ENCODE results near the gene CFAP126.
"Not testable (repeated sequence)": the region's sequence is repeated elsewhere in the genome, so short reads cannot be mapped to it uniquely, and the experiment has no call there.

CFAP126 gene

DNA sequence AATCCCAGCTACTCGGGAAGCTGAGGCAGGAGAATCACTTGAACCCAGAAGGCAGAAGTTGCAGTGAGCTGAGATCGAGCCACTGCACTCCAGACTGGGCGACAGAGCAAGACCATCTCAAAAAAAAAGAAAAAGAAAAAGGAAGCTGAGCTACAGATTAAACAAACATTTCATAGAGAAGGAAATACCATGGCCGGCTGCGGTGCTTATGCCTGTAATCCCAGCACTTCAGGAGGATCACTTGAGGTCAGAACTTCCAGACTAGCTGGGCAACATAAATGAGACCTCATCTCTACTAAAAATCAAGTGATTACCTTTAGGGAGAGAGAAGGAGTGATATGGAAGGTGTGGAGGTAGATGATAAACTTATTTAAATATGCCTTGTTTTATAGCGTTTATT is 14.0 kb upstream of the CFAP126 start:
- DNase-seq (ENCODE audit: low read depth in 2 of 2) = no peak

GRCh38 chr1:161379071-161379470 is 11.4 kb upstream of the CFAP126 start:
- no peak for DNase-seq (ENCODE audit: low read depth in 2 of 2)

- no peak for DNase-seq (ENCODE audit: low read depth in 2 of 2)
Measured at GRCh38 chr1:161378014-161378413, 10.3 kb upstream of the CFAP126 start.

GRCh38 chr1:161374373-161374772 is 6.7 kb upstream of the CFAP126 start:
- DNase-seq (ENCODE audit: low read depth in 2 of 2) = no peak

DNA sequence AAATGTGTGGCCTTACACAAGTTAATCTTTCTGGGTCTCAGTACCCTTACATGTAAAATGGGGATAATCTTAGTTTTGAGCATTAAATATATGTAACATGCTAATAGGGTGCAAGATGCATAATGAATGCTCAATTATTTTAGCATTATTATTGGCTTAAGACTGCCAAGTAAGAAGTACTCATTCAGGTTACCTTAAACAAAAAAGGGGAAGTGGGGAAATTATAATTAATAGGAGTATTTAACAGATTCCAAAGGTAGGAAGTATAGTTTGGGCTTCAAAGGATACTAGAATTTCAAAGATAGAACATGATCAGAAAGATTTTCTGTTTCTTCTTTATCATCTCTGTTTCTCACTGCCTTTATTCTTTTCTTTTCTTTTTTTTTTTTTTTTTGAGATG is 5.8 kb upstream of the CFAP126 start:
- DNase-seq (ENCODE audit: low read depth in 2 of 2) = no peak

GRCh38 chr1:161365207-161365606 is 2.5 kb downstream of the CFAP126 start:
- DNase-seq (ENCODE audit: low read depth in 2 of 2) = no peak

DNA sequence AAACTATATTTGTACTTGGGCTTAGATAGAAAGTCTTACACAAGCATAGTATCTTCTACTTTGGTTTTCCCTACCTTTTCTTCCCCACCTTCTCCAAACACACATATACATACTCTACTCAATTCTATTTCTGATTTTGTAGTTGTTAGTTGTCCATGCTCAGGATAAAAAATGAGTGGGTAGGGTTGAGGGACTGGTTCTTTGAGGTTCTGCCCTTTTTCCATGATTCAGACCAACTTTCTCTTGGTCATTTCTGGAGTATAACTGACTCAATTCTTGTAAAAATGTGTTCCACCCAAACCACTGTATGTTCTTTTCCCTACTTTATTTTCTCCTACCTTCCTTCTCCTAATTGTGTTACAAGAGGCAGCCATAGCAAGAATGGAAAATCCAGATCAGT is 3.3 kb downstream of the CFAP126 start:
- no peak for DNase-seq (ENCODE audit: low read depth in 2 of 2)

DNA sequence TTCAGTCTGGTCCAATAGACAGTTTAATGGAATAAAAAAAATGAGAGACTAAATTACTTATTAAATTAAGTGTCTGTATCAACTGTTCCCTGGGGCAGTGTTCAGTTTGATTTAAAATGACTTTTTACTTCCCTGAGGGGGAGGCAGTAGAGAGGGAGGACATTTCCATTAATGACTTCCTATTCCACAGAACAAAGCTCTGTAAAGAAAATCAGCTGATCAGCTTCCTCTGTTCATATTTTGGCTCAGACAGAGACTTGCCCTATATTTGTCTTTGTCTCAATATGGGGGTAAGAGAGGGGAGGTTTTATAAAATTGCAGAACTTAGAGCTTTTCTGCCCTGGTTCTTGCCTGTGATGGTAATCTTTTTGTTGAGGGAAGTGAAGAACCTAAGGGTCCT is 8.4 kb downstream of the CFAP126 start:
- no peak for DNase-seq (ENCODE audit: low read depth in 2 of 2)

GRCh38 chr1:161357073-161357472 is 10.6 kb downstream of the CFAP126 start:
- DNase-seq (ENCODE audit: low read depth in 2 of 2) = no peak

DNA sequence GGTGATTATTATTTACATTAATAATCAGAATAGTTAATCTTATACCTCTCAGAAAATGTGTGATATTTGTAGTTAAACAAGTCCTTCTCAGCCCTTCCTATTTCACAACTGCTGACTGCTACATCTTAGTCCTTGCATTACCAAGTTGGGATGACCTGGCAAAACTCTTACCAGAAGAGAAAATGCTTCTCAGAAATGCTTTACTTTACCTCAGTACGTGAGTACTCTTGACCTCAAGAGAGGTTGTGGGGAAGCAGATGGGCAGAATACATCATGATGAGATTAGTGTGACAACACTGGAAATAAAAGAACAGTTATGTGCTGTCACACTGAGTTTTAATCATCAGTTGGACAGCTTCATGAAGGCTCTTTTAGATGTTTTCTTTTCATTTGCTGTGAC is 16.2 kb downstream of the CFAP126 start:
- no peak for DNase-seq (ENCODE audit: low read depth in 2 of 2)

DNA sequence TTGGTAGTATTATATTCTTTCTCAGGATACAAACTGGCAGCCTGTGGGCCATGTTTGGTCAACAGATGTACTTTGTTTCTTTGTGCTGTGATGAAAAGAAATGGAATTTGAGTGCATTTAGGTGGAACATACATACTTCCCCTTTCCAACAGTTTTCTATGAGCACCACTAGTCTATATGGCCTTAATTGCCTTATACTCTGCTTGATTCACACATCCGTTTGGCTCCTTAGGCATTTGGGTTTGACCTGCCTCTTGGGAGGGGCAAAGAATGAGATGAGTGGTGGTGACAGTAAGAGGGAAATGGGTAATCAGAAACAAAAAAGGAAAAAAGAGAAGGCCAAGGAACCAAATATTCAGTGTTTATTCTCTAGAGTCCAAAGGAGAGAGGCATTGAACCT is 17.0 kb downstream of the CFAP126 start:
- no peak for DNase-seq (ENCODE audit: low read depth in 2 of 2)

GRCh38 chr1:161342821-161343220 is 24.9 kb downstream of the CFAP126 start:
- DNase-seq (ENCODE audit: low read depth in 2 of 2) = no peak

DNA sequence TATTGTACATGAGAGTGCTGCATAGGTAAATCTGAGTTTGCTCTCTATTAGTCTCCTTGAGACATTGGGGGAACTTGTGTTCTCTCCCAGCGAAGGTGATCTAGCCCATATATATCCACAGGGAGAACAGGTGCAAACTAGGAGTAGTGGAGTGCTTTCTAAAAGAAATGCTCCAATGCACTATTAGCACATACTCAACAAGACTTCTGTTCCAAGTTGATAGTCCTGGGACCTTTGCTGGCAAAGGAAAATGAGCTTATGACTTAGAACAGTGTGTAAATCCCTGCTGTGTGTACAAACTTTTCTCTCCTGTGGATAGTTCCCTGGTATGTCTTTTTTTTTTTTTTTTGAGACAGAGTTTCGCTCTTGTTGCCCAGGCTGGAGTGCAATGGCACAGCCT is 25.5 kb downstream of the CFAP126 start:
- DNase-seq (ENCODE audit: low read depth in 2 of 2) = no peak

- DNase-seq (ENCODE audit: low read depth in 2 of 2) = no peak
Measured at GRCh38 chr1:161335796-161336195, 31.9 kb downstream of the CFAP126 start.

GRCh38 chr1:161333166-161333565 is 34.5 kb downstream of the CFAP126 start:
- DNase-seq (ENCODE audit: low read depth in 2 of 2) = no peak

DNA sequence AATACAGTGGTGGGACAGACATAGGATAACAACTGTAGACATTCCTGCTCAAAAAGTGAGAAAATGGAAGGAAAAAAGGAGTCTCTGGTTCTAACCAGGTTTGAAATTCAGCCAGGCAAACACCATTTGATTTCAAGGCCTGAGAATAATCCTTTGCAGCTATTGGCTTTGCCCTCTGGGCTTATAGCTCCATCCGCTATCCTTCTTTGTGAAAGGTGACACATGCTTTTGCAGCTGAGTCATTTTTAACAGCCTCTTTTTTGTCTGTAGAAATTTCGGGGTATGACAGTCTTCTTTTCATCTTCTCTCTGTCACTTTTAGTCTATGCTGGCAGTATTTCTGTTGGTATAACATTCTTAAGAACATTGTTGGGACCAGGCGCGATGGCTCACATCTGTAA is 37.3 kb downstream of the CFAP126 start:
- DNase-seq (ENCODE audit: low read depth in 2 of 2) = no peak

DNA sequence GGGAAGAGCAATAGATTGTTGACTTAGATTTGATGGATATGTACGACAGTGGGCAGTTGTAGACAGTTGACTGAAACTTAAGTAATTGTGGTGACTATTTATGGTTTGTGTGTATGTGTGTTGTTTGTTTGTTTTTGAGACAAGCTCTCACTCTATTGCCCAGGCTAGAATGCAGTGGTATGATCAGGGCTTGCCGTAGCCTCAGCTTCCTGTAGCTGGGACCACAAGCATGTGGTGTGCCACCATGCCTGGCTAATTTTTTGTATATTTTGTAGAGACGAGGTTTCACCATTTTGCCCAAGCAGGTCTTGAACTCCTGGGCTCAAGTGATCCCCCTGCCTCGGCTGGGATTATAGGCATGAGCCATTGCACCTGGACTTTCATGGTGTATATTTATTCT is 43.7 kb downstream of the CFAP126 start:
- DNase-seq (ENCODE audit: low read depth in 2 of 2) = no peak

GRCh38 chr1:161315841-161316674 is 51.6 kb downstream of the CFAP126 start:
- not testable (repeated sequence) for DNase-seq (ENCODE audit: low read depth in 2 of 2)
